GM19395 (cell line): Measurements from ENCODE around the gene HAO2.
A peak's percentile ranks its signal among the peaks of the same experiment; 100 is the strongest.
"Not testable (repeated sequence)": the region's sequence is repeated elsewhere in the genome, so short reads cannot be mapped to it uniquely, and the experiment has no call there.

Experiments
- ATAC-seq: cut with Tn5 transposase; IDR thresholded peaks from one replicate; pipeline ENCODE4 v1.9.1; 2021; ENCODE audit warnings: mild to moderate bottlenecking, moderate library complexity; ENCODE audit not compliant: unreplicated experiment

HAO2 gene

DNA sequence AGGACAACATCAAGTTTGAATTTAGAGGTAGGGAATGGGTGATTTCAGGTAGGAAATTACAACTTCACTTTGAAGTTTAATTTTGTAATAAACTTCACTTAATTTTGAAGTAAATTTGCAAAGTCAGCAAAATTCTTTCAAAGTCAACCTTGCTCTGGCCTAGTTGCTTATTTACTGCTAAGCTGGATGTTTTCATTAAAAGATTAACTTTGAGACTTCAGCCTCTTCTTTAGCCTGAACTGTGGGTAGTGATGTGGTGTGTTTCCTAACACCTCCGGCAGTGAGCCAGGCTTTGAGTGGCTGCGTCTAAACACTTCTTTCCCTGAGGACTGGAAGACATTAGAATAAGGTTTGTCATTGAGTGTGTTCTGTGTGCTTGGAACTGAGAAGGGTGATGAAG, at the start of gene HAO2:
Gene HAO2, plus strand, starts transcription at position 232 of the 400 bp plus-strand sequence. CDS start 12,301 bp downstream, outside the sequence.
- no peak for ATAC-seq

DNA sequence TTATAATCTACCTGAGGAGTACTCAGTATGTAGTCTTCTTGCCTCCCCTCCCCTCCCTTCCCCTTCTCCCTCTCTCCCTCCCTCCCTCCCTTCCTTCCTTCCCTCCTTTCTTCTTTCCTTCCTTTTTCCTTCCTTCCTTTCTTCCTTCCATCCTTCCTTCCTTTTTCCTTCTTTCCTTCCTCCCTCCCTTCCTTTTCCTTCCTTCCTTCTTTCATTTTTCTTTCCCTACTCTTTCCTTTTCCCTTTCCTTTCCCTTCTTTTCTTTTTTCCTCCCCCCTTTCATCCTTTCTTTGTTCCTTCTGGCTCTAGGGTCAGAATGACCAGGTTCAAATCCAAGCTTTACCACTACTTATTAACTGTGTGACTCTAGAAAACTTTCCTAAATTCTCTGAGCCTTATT, 48.5 kb upstream of the HAO2 start:
- no peak for ATAC-seq

- no peak for ATAC-seq
These were observed 46.7 kb upstream of the HAO2 start for GRCh38 chr1:119321666-119322419.

DNA sequence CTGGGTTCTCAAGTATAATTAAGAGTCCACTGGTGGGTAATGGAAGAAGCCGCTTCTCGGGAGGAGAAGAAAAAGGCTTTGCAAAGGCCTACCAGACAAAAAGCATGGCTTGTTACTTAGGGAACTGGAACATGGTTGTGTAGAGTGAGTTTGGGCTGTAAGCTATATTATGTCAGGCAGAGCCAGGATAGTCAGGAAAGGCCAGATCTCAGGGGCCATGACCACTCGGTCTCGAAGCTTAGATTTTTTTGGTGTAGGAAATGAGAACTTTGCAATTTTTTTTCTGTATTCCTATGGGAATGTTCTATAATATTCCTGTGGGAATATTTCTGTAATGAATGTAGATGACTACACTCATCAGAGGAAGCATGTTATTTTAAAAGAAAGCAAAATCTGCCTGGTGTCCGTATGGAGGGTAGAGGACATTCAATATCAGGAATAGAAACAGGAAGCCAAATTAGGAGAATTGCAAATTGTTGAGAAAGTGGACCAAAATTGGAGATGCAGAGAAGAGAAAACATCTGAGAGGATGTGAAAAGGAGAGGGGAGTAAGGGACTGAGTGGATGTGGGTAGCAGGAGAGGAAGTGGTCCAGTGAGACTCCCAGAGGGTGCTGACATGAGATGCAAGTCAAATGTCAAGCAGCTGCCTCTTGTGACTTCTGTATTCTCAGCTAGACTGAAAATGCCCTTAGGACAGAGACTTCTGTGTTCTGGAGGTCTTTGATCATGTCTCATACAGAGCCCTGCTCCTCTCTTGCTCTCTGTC, 45.2 kb upstream of the HAO2 start:
- peak; percentile 89 for ATAC-seq

DNA sequence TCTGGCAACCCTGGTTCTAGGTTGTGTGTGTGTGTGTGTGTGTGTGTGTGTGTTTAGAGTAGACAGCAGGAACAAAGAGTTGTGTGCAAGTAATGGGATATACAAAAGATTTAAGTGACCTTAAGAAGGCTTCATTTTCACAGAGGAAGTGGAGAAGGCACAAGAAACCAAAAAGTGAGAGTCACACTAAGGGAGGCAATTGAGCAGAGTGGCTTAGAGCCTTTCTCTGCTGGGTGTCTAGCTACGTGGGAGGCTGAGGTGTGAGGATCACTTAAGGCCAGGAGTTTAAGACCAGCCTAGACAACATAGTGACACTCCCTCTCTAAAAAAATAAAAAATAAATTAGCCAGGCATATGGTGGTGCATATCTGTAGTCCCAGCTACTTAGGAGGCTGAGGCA, 44.4 kb upstream of the HAO2 start:
- ATAC-seq, result peak; percentile 34

GRCh38 chr1:119326251-119326650, 42.3 kb upstream of the HAO2 start:
- ATAC-seq, result no peak

DNA sequence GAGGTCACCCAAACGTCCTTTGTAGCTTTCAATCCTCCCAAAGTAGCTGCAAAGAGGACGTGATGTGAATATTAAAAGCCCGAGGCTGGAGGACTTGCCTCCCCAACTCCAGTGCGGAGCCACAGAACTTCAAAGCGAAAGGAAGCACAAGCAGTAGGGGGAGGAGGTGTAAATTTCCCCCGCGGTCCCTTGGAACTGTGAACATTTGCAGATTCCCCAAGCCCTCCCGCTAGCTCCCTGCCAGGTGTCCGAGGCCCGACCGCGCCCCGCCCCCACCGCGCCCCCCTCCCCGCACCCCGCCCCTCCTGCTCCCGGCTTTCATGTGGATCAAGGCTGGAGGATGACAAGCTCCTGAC, 41.5 kb upstream of the HAO2 start:
- no peak for ATAC-seq

DNA sequence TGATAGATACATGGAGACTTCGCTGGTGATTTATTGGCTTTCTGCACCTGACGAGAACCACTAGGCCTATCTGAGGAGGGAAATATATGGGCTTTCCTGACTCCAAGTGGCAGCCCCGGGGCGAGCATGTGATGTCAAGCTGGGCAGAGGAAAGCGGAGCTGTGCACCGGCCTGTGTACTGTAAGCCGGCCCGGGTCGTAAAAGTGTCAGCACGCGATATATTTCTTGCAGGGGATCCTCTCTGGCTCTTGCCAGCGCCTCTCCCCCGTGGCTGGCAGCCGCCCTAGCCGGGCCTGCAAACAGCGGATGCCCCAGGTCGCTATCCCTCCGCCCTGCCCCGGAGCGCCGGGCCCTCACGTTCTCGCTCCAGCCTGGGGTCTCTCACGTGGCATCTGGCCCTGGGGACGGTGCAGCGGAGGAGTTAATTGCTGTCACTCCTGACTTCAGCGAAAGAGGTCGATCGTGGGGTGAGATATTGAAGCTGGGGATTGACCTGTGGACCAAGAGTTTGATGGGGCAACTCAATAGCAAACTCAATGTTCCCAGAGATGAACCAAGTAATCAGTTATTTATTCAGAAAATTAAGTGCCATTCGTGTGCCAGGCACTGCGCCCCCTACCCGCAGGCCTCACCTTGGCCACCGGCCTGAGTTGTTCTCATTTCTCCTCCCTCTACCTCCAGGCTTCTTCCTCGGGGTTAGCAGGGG, 41.0 kb upstream of the HAO2 start:
- ATAC-seq, result no peak

DNA sequence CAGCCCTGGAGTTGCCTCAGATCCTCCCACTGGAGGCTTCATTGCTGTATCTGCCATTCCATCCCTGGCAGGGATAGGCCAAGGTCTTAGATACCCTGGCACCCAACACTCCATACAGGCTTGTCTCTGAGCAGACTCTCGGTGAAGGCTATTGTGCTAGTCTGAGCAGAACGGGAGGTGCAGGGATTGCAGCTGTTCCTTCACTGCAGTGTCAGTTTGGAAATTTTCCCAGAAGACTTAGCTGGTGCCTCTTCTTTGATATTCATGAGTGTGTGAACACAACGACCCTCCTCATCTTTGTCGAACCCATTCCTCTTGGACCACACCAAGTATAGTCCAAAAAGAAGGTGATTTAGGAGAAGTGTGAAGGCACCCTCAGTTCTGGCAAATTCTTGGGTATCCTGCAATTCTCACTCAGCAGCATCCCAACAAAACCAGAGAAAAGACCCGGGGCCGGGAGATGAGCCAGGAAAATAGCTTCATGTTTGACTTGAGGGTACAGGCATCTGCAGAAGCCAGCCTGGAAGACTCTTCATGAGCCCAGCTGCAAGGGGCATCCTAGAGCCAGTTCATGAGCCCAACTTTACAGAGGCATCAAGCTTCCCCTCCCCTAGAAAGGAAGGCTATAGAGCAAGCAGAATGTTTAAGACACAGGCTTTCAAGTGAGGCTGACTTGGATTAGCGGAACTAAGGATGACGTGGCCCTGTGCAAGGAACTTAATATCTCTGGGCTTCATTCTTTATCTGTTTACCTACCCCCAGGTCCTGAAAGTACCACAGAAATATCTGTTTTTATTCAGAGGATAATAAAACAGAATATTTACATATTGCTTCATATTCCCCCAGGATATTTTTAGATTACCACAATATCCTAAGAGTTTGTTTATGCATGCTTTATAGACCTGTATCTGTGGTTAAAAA, 38.8 kb upstream of the HAO2 start:
- ATAC-seq, result no peak

DNA sequence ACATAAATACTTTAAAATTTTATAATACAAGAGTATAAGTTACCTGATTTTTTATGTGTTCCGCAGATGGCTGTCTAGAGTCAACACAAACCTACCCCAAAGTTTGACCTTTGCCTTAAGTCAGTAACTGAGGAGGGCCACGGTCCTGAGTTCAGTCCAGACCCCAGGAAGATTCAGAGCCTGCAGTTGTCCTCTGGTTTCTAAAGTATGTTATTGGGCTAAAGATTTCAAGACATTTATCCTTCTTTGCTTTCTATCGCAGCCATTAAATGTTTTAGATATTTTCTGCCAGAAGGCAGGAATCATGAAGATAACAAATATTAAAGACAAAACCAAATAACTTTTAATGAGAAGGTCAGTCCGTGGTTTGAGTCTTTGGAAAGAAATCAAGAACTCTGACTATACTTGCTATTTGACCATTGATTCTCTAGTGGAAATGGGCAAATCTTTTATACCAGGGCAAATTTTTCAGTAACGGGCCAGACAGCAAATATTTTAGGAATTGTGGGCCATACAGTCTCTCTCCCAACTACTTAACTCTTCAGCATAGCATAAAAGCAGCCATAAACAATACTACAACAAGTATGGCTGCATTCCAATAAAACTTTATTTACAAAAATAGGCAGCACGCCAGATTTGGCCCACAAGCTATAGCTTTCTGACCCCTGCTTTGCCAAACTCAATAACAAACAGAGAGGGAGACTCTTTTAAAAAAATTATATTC, 38.0 kb upstream of the HAO2 start:
- no peak for ATAC-seq

- ATAC-seq, result no peak
These were observed 37.4 kb upstream of the HAO2 start for GRCh38 chr1:119331190-119331515.

DNA sequence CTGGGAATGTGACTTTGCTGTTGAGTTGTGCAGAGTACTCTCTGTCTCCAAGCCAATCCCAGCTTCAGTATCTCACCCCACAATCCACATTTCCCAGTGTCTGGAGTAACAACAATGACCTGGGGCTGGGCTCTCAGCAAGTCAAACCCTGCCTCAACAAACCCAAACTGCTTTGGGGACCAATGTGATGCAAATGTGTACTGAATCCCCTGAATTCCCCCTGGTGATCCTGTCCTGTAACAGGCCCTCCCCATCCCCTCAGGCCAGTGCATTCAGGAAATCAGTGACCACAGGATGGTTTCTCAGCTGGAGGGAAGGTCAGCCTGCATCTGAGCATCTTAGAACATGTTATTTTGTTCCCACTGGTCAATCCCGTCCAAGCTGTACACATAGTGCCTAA, 36.7 kb upstream of the HAO2 start:
- no peak for ATAC-seq

DNA sequence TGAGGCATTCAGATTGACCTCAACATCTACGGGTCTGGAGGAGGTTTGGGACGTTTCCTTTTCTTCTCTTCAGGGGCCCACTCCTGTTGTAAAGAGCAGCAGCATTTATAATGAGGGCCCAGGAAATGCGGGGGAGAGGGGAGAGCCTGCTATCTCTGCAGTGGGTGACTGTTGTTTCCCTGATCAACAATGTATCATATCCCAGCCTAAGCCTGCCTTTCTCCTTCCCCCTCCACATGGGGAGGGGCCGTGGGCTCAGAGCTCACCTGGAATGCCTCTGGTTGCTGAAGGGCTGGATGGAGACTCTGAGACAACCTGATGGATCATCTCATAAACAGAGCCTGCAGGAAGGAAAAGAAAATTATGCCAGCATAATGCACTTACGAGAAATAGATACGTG, 36.0 kb upstream of the HAO2 start:
- ATAC-seq, result no peak

GRCh38 chr1:119333163-119333896, 35.3 kb upstream of the HAO2 start:
- no peak for ATAC-seq

GRCh38 chr1:119333897-119334250, 34.7 kb upstream of the HAO2 start:
- ATAC-seq, result not testable (repeated sequence)

DNA sequence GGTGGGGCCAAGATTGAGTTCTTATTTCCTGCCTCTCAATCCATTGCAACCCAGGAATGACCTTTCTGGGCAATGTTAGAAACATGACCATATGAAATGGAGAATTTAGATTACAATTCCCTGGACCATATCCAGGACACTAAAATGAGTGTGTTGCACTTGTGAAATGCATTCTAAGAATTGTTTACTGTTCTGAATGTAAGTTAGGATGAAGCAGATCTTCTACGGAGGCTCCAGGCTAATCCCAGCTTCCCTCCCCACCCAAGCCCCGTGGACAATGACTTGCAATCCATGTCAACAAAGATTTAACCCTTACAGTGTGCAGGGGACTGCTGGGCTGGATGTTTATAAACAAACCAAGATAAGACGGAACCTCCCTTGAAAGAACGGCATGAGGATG, 31.7 kb upstream of the HAO2 start:
- no peak for ATAC-seq

GRCh38 chr1:119338004-119338403, 30.6 kb upstream of the HAO2 start:
- no peak for ATAC-seq

- no peak for ATAC-seq
These were observed 29.8 kb upstream of the HAO2 start for GRCh38 chr1:119338757-119339156.

DNA sequence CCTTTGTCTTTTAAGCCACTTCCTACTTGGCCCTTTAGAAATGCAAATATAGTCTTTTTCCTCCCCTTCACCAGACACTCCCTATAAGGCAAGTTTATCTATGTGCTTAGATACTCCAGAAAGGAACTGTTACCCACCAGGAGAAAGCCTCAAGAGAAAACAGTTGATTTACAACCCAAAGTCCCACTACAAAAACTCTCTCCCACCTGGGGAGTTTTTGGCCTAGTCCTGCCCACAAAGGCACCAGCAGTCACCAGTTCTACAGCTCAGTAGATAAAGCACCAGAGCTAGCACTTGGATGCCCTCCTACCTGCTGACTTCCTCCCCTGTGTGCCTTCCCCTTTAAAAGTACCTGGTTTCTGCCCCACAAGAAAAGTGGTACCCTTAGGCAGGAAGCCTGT, 27.7 kb upstream of the HAO2 start:
- no peak for ATAC-seq
